Stimulated activated CD8-positive, alpha-beta memory T cell treated with anti-CD3 and anti-CD28 coated beads, Interleukin-12 subunit alpha, Interleukin-12 subunit beta, amount 100 ng/mL, for 24 hours (primary cell): ENCODE measurements around the gene NDRG2.

Source experiments
- DNase-seq: peaks from one replicate; pipeline ENCODE4 v3.0.0-alpha.2; 2020; ENCODE audit errors: extremely low read depth

Gene NDRG2

GRCh38 chr14:21024585-21025370, at the start of gene NDRG2:
Gene NDRG2 (minus strand): TSS chr14:21025061. CDS start chr14:21023315, 1,746 bp downstream.
- peak; percentile 23 for DNase-seq

- DNase-seq = no peak
Measured at GRCh38 chr14:21073921-21074320, 49.1 kb upstream of the NDRG2 start.

GRCh38 chr14:21072781-21073339, 48.0 kb upstream of the NDRG2 start:
- no peak for DNase-seq

DNA sequence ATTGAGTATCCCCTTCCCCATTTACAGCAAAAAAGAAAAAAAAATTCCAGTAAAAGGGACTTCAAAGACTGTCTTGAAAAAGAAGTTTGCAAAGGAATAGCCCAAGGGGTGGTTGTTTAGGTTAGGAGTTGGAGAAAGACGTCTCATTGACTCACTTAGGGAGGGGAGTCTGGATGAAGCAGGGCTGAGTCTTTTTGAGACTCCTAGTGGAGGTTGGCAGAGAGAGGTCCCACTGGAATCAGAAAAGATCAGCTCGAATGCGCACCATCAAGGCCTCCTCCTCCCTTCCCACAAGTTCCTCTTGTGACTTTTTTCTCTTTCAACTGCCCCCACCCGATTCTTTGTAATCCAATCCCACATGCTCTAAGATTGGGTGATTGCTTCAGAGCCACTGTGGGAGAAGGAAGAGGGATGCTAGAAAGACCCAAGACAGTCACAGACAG, 47.2 kb upstream of the NDRG2 start:
- no peak for DNase-seq

DNA sequence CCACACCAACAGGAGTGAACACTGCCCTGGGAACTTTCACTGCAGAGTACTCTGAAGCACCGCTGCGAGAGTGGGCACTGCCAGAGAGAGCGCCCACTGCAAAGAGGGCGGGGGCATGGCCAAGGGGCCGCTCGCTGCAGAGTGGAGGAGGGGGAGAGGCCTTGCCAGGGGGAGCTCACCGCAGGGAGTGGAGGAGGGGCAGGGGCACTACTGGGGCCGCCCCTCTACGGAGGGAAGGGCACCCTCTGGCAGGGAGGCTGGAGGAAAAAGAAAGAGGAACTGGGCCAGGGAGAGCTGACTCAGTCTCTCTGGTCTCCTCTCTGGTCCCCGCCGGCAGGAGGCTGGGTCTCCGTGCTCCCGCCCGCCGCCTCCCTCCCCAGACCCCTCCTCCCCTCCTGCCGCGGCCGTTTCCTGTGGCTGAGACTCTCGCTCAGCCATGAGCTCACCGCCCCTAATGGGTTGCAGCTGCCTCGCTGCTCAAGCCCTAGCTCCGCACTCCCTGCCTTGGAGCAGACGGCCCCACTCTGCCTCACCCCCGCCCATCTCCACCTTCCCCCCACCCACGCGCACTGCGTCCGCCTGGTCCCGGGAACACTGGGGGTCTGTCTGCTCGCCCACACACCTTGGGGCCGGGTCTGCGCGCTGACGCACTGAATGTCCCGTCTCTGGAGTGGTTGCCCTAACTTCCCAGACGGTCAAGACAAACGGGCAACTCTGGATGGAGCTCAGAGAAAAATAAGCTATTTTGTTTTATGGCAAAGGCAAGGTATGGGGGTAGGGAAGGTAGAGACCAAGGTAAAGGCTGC, 46.6 kb upstream of the NDRG2 start:
- no peak for DNase-seq

- DNase-seq = no peak
Measured at GRCh38 chr14:21070610-21071224, 45.9 kb upstream of the NDRG2 start.

DNA sequence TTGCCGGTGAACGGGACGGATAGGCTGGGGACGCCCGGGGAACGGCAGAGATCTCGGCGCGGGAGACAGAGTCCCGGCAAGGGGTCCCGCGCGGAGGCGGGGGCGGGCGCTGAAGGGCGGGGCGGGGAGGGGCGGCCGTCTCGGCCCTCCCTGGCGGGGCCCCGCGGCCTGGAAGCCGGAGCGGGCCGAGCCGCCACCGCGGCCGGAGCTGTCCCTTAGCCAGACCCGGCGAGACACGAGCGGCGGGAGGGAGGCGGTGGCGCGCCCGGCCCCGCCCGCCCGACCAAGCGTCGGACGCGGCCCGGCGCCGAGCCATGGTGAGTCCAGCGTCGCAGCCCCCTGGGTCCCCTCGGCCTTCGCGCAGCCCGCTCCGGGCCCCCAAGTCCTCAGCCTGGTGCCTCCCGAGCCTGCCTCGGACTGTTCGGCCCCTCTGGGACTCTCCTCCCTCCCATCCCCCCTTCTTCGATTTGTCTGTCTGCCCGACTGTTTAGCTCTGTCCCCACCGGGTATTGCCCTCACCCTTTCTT, 45.3 kb upstream of the NDRG2 start, which contains the start of gene ARHGEF40:
Gene ARHGEF40 (plus strand): TSS at position 222 of the 527 bp plus-strand sequence. CDS start 93 bp downstream, at position 315.
- no peak for DNase-seq

DNA sequence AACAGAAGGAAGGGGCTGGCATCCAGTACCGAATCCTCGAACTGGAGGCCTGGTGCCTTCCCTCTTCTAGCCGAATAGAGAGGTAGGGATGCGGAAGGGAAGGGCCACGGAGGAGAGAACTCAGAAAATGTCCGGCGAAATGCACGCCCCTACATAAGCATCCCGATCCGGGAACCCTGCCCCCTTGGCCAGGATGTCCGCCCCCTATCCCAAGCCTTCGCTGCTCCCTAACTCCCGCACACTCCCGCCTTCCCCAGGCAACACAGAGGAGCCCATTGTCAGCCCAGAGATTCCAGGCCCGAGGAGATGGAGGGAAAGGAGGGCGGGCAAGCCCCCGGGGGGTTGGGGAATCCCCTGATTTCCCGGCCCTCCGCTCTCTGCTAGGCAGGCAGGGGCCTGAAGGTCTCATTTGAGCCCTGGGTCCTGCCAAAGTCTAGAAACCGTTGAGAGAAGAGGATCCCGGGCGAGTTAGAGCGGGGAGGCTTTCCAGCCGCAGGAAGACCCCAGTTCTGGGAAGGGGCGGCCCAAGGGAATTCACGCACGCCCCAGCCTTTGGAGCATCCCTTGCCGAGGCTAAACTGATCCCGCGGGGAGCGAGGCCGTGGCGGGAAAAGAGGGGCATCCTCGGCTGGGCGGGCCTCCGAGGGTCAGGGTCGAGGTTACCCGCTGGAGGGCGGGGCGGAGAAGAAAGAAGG, 44.7 kb upstream of the NDRG2 start:
- no peak for DNase-seq

DNA sequence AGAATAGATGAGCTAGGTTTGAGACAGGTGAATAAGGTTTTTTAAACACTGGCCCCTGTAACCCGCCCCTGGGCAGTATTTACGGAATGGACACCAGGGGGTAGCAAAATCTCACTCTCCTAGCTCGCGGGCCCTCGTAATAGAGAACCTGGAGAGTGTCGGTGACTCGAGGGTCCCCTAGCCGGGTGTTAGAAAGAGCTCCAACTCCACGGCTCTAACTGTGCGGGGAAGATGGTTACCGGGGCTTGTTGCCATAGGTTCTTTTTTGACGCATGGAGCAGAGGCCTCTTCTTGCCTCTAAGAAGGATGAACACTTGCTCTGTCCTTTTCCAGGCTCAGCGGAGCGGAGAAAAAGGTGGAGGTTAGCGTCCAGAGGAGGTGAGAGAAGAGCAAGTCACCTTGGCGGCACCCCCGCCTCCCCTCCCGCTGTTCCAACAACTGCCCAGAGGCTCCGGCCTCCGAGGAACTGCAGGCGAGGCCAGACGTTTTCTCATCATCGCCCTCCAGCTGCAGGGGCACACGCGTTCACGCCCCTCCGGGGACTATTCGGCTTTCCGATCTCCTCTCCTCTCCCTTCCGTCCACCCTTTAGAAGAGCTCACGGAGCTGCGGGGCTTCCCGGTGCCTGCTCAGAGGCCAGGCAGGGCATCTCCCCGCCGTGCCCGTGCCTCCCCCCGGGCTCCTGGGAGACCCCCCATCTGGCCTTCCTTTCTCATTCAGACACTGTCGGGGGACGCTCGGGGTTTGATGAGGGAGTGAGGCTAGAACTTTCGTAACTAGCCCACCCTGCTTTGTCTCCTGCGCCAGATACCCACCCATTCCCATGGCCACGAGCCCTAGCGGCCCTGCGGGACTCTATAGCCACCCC, 43.9 kb upstream of the NDRG2 start:
- DNase-seq = no peak

- no peak for DNase-seq
Measured at GRCh38 chr14:21066882-21067502, 42.1 kb upstream of the NDRG2 start.

DNA sequence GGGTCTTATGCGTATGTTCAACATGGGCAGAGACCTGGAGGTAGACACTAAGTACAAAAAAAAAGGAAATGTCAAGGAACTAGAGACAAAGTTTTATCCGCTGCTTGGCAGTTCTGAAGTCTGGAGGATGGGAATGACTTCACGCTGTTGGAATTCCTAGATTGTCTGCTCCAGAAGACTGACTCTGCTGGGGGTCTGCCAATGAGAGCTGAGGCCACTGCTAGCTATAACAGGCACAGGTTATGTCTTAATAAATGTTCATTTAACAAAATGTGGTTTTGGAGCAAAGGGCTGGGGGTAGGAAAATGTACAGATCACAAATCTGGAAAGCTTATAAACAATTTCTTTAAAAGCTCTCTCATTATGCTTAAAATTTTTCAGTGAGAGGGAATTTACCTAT, 38.6 kb upstream of the NDRG2 start:
- no peak for DNase-seq

DNA sequence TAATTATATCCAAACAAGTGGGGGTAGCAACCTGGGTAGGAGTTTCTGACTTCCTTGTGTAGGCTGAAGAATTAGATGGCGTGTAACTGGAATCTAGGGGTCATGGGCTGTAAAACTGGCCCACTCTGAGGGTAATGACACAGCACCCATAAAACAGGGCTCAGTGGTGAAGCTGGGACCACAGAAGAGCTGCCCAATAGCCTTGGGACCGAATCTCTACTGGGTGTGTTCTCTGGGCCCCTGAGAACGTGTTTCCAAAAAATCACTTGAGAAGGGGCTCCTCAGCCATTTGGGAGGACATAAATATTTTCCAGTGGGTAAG, 36.4 kb upstream of the NDRG2 start:
- no peak for DNase-seq

DNA sequence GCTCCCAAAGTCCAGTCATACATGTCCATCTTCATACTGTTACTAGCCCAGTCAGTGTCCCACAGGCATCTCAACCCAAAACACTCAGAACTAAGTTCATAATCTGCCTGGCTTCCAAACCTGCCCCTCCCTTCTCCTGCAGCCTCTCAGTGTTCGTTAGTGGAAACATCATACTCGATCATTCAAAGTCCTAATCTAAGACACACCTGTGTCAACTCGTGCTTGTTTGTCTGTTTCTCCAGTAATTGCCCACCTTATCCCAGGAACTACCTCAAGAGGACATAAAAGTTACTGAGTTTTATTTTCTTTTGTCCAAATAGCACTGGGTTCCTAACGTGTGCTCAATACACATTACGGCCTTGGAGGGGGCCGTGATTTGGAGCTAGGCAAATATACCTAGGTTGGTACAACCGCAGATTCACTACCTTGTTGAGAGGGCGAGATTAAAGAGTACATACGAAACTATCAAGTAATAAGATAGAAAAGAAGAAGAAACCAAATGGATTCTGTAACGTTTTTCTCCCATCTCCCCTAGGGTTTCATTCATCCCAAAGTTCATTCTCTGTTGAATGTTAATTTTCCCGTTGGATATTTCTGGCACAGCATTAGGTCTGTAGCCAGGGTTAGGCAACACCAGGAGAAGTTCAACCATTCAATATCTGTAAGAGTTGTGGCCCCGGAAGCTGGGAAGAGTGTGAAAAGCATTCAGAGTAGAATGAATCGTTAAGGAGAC, 35.9 kb upstream of the NDRG2 start:
- DNase-seq = no peak

GRCh38 chr14:21059842-21060613, 35.2 kb upstream of the NDRG2 start:
- DNase-seq = no peak

DNA sequence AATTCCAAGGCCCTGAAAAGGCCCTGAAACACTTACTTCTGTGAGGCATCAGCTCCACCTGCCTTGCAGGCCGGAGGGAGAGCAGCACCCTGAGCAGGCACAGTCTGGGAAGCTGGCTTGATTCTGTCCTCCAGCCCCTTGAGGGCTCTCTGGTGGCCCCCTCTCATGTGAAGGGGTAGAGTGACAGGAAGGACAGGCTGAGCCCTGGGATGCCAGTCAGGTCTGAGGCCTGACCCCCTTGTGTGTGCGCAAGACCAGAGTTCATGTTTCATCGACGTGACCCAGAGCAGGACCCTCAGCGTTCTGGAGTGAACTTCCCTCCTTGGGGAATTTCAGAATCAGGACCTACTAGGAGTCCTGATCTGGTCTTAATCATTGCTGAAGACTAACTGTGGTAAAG, 34.0 kb upstream of the NDRG2 start:
- no peak for DNase-seq

- no peak for DNase-seq
Measured at GRCh38 chr14:21057803-21058675, 33.2 kb upstream of the NDRG2 start, which contains the start of gene RNASE8. Gene RNASE8 (plus strand): TSS chr14:21057822. CDS start chr14:21057893, 71 bp downstream.

DNA sequence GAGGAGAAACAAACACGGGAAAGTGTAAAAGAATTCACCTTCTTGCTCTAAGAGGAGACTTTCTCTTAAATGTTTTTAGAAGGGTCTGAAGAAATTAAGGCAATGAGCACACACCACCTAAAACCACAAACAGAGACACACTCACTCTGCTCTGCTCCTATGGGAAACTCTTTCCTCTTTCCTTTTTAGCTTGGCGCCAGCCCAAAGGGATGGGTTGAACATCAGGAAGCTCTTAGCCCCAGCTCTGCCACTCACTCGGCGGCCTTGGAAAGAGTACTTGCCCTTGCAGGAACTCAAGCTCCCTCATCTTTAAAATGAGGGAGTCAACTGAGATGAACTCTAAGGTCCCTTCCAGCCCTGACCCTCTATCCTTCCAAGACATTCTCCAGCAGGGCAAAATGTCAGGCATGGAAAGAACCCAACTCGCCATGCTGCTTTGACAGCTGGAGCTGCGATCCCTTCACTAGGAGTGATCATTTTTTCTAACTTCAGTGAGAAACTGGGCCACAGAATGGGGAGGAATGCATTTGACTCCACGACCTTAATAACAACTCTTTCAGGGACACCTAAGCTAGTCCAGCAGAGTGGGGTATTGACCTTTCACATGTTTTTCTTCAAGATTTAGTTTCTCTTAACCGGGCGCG, 31.8 kb upstream of the NDRG2 start:
- no peak for DNase-seq
